ENCODE results near the gene CALCOCO1.

DNA sequence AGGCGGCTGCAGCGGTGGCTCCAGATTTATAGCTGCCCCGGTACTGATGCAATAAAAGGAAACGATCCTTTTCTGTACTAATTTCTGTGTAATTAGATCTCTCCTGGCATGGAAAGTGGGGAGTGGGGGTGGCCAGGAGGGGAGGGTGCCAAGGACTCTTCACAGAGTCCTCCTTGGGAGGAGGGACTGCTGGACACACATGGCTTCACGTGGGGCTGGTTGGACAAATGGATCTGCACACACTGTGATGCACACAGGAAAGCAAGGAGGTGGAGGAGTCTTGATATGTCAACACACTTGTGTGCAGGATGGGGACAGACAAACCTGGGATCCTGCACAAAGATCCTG lies 27.6 kb downstream of the CALCOCO1 start:
- TF ChIP-seq POLR2A (IDR thresholded peaks at IDR 0.05) = no peak
- no peak for TF ChIP-seq CTCF (IDR thresholded peaks at IDR 0.05)
